Left ventricle myocardium superior (tissue), 1 donor: ENCODE results near the gene CFDP1. TPM values are rescaled to one million over a fixed set of nuclear protein-coding genes. Genes with fewer than 3 reads are reported as not detected.

Experiments
- ATAC-seq: fragments of 200-7000 bp; cut with Tn5 transposase; one replicate; pipeline ENCODE4 v1.9.1; 2020; ENCODE audit warnings: mild to moderate bottlenecking, moderate library complexity
- DNase-seq: peaks from one replicate; pipeline ENCODE4 v3.0.0-alpha.2; 2020
- intact Hi-C: fragments of 100-400 bp; cut with micrococcal nuclease; formaldehyde crosslinking; loops from one replicate; pipeline ENCODE4 v1.11.0; 2022
- total RNA-seq: library from RNA; stranded (reverse); fragmentation: NEBNext Ultra II Directional; extraction: Animal tissue kit (Norgen Biotek cat#: 25700); gene quantifications from one replicate; pipeline ENCODE4 v1.2.1, GENCODE V29; 2021
- donor health status: DM: no; HTN: yes; CAD: no; lungs with severe emphysema.

Gene CFDP1
- total RNA-seq, 1 donor from 2014 or later = 24.7 TPM

GRCh38 chr16:75340741-75341491 is 92.4 kb downstream of the CFDP1 start:
- DNase-seq (no peak), ATAC-seq (peak; percentile 31)
- intact Hi-C loops = no loop called here

DNA sequence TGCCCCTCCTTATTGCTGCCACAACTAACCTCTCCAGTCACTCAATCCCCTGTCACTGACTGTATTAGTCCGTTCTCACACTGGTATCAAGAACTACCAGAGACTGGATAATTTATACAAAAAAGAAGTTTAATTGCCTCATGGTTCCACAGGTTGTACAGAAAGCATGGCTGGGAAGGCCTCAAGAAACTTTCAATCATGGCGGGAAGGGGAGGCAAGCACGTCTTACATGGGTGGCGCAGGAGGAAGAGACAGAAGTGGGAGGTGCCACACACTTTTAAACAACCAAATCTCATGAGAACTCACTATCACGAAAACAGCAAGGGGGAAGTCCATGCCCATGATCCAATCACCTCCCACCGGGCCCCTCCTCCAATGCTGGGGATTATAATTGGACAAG is 95.9 kb downstream of the CFDP1 start:
- ATAC-seq (no peak), DNase-seq (no peak)
- intact Hi-C loops = no loop called here

GRCh38 chr16:75336521-75336920 is 96.8 kb downstream of the CFDP1 start:
- intact Hi-C loops = no loop called here
- no peak for ATAC-seq
- no peak for DNase-seq

DNA sequence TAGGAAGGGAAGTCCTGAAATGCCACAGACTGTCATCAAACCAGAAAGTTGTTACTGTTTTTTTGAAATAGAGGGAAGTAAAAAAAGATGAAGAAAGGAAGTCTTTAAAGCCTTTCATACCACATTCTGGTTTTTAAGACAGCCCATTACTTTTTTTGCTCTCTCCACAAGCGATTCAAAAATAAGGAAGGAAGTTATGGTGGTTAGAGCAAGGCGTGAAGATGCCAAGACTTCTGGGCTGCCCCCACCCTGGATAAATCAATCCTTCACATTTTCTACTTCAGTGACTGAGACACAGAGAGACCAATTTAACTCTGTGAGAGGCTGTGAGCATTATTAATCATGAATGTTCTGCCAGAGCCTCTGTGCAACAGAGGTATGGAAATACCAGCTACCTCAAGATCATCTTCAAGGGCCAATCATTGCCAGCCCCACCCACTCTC is 99.6 kb downstream of the CFDP1 start:
- no peak for DNase-seq
- no peak for ATAC-seq
- intact Hi-C loops = no loop called here

GRCh38 chr16:75329943-75330342 is 103.4 kb downstream of the CFDP1 start:
- DNase-seq (no peak), ATAC-seq (no peak)
- intact Hi-C loops = no loop called here

DNA sequence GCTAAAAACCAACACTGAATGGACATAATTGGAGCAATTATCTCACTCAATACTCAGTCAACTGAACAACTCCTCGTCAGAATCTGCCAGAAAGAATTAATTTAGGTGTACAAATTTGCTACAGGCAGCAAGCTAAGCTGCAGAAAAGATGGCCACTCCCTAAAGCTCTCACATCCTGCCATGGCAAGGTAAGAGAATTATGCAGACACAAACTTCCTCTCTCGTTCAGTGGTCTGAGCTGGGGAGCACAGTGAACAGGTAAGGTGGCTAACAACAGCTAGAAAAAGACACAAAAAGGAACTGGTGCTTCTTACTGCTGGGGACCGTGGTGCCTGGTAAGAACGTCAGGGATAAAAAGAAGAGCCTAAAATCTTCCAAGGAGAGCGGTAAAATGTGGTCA is 107.0 kb downstream of the CFDP1 start:
- no peak for DNase-seq
- ATAC-seq = no peak
- intact Hi-C loops = no loop called here

DNA sequence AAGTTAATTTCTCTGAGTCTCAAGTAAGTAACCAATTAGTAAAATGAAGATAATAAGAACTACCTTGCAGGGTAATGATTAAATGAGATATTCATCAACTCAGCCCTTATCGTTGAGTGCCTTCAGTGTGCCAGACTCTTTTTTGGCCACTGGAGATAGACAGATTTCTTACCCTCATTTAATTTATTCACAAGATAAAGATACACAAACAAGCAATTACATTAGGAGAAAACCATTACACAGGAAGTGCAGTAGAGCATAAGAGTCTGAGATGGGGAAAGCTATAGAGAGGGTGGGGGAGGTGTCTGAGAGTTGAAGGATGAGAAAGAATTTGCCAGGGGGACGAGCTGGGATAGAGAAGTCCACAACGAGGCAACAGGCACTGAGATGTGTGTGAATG is 109.4 kb downstream of the CFDP1 start:
- DNase-seq = no peak
- intact Hi-C loops = no loop called here
- no peak for ATAC-seq

GRCh38 chr16:75323198-75323597 is 110.1 kb downstream of the CFDP1 start:
- no peak for ATAC-seq
- intact Hi-C loops = no loop called here
- no peak for DNase-seq

DNA sequence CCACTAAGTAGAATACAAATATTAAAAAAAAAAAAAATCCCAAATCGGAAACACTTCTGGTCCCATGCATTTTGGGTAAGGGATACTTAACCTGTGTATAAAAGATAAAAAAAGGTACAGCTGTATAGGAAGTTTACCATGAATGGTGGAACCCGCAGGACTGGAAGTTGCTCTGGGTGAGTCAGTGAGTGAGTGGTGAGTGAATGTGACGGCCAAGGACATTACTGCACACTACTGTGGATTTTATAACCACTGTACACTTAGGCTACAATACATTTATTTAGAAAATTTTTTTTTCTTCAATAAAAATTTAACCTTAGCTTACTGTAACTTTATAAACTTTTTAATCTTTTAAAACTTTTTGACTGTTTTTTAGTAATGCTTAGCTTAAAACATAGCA is 110.6 kb downstream of the CFDP1 start:
- no peak for ATAC-seq
- no peak for DNase-seq
- intact Hi-C loops = no loop called here

DNA sequence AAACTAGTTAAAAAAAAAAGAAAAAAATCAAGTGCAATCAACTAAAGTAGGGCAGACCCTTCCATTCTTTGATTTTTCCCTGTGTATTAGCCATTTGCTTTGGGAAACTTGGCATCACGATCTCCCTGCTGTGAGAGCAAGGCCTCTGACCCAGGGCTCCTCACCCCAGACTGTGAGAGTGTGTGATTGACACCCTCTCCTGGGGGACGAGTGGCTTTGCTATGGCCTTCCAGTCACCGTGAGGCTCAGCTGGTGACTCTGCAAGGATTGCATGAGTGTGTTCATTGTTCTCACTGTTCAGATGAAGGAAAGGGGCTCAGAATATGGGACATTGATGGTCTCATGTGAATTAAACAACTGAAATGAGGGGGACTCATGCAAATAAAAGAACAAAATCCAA is 112.9 kb downstream of the CFDP1 start:
- DNase-seq (no peak), ATAC-seq (peak; percentile 56)
- intact Hi-C loops = no loop called here

DNA sequence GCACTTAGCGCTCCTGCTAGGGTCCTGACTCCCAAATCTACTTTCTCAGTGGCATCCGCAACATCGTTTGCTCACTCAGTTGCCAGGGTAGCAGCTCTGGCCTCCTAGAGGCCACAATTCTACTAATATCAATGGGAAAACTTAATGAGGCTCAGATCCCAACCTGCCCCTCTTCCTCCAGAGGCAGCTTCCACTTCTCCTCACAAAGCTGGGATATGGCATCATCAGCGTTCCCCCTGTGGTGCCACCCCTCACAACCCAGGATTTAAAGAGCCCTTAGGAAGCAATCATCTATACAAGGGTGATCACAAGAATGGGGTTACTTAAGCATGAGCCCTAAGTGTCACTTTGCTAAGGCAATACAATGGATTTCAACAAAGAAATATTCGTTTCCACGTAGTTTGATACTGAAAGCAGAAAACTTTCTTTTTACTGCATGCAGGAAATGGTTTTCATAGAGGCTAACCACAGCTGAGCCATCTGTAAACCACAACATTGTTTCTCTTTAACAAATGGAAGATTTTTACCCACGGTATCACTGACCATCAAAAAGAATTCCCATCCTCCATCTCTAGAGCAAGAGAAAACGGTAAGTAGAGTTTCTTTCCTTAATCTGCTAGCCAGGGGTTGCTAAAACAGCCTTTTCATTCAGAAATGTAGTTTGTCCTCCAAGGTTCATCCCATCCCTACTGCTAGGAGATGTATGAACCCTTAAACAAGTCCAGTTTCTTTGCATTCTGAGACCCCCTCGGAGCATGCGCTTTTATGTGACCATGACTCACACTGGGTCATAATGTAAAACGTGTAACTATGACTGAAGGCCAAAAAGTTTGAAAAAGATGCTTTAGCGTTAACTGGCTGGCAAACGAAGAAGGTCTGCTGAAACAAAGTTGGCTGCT is 113.5 kb downstream of the CFDP1 start:
- intact Hi-C loops = no loop called here

GRCh38 chr16:75318737-75319136 is 114.6 kb downstream of the CFDP1 start:
- DNase-seq (no peak), ATAC-seq (no peak)
- intact Hi-C loops = no loop called here

More for the DNA sequence above, 113.5 kb downstream of the CFDP1 start:
- DNase-seq (no peak), ATAC-seq (no peak)

GRCh38 chr16:75317532-75317931 is 115.8 kb downstream of the CFDP1 start:
- ATAC-seq = no peak
- intact Hi-C loops = no loop called here
- no peak for DNase-seq

GRCh38 chr16:75317101-75317522 is 116.2 kb downstream of the CFDP1 start:
- DNase-seq (no peak), ATAC-seq (peak; percentile 53)
- intact Hi-C loops = no loop called here

DNA sequence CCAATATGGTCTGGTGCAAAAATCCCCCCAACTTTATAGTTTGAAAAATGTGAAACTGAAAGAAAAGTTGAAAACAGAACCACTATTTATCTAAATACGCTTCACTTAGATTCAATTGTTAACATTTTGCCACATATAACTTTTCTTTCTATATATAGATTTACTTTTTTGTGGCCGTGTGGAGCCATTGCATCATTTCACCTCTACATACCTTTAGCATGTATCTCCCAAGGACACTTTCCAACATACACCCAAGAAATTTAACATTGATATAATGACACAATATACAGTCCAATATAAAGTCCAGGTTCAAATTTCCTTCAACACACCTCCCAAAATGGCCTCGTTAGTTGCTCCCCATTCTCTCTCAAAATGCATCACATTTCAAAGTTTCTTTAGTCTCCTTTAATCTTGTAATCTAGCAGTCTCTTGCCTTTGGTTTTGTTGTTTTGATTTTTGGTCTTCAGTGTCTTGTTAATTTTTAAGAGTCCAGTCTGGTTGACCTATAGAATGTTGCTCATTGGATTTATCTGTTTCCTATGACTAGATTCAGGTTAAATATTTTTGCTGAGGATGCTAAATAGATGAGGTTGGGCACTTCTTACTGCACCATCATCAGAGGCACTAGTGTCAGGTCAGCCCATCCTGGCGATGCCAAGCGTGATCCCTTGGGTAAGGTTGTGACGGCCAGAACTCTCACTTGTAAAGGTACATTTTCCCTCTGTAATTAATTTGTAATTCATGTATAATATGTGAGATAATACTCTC is 117.6 kb downstream of the CFDP1 start:
- no peak for ATAC-seq
- intact Hi-C loops = no loop called here

GRCh38 chr16:75312875-75313274 is 120.4 kb downstream of the CFDP1 start:
- DNase-seq = no peak
- no peak for ATAC-seq
- intact Hi-C loops = no loop called here

More for the DNA sequence above, 117.6 kb downstream of the CFDP1 start:
- no peak for DNase-seq

- no peak for DNase-seq
- ATAC-seq = no peak
- intact Hi-C loops = no loop called here
Observed at GRCh38 chr16:75311383-75311938, 121.8 kb downstream of the CFDP1 start.

GRCh38 chr16:75310541-75310940 is 122.8 kb downstream of the CFDP1 start:
- intact Hi-C loops = no loop called here
- ATAC-seq (no peak), DNase-seq (no peak)

DNA sequence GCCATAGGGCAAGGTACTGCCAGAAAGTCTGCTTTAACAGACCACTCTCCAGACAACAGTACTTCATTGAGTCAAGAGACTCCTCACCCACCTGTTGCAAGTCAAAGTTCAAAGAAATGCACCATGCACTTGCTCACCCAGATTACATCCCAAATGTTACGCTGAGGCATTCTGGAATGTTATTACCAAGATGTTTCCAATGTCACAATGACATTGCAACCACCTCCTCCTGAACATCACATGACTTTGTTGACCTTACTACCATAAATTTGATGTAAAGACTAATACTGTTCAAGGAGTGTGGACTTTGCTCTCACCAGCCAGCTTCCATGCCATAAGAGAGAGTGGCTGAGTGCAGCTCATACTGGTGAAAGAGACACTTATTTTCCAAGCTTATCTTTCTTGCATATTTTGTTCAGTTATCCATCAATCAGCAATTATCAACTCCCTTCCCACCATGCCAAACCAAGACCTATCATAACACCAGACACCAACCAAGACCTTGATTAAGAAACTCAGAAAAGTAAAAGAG is 123.3 kb downstream of the CFDP1 start:
- ATAC-seq (no peak), DNase-seq (no peak)
- intact Hi-C loops = no loop called here
